Measurements from ENCODE around the gene CMKLR1.

GRCh38 chr12:108377260-108377659 is 38.1 kb upstream of the CMKLR1 start:
- TF ChIP-seq EZH2 (IDR thresholded peaks at IDR 0.05), result no peak
- TF ChIP-seq POLR2AphosphoS5 (IDR thresholded peaks at IDR 0.05; ENCODE audit: borderline replicate concordance, low read depth, low read length), result no peak
- TF ChIP-seq FOXP2 (optimal IDR thresholded peaks at IDR 0.05; ENCODE audit: control extremely low read depth, extremely low read length, insufficient read depth), result no peak

Measured in SK-N-MC (cell line).